ENCODE measurements around the gene DLG5. TPM values are rescaled to one million over a fixed set of nuclear protein-coding genes. Genes with fewer than 3 reads are reported as not detected.

DLG5 gene
- total and polyA plus RNA-seq, 9 of the 15 experiments (the other 6 are each of a cell fraction or from before 2014, with no cell fraction given), result 1.4 to 26.8 (median 11.2) TPM

DNA sequence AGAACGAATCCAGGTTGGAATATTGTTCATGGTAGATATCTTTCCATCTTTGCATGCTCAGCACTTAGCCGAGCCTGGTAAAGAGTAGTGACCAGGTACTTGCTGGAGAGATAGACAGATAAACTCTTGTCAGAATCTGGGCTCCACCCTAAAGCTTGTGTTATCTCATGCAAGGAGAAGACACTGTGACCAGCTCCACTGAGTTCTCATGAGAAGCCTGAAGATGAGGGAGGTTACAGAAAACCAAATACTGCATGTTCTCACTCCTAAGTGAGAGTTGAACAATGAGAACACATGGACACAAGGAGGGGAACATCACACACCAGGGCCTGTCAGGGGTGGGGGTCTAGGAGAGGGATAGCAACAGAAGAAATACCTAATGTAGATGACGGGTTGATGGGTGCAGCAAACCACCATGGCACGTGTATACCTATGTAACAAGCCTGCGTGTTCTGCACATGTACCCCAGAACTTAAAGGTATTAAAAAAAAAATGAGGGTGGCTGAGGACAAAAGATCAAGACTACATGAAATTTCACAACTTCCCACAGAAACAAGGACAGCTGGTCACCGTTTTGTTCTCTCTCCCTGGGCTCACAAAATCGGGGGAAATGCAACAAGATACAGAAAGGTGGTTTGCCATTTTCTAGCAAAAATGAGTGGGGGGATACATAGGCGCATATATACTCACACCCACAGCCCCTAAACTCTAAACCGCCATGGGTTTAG is 17.4 kb downstream of the DLG5 start (continued):
- TF ChIP-seq HDAC3 (IDR thresholded peaks at IDR 0.05; ENCODE audit: borderline replicate concordance, partially characterized antibody), result no peak
- no peak for TF ChIP-seq ZNF324 (CRISPR knock-in tag; IDR thresholded peaks at IDR 0.05)
- peak; percentile 81 for TF ChIP-seq MAFK (IDR thresholded peaks at IDR 0.05; ENCODE audit: low read length)
- TF ChIP-seq ARID2 (IDR thresholded peaks at IDR 0.05), result no peak
- no peak for TF ChIP-seq STAT5A (IDR thresholded peaks at IDR 0.05; ENCODE audit: borderline replicate concordance, low read length)
- no peak for TF ChIP-seq TAF7 (tag; IDR thresholded peaks at IDR 0.05)
- no peak; the same call in 1 of the 2 replicates for TF ChIP-seq FOXK1 (CRISPR knock-in tag; IDR thresholded peaks at IDR 0.05; ENCODE audit: borderline replicate concordance)
- TF ChIP-seq U2AF1 (optimal IDR thresholded peaks at IDR 0.05; ENCODE audit: low read depth, low read length), result no peak
- no peak for TF ChIP-seq RUNX1 (IDR thresholded peaks at IDR 0.05; ENCODE audit: low read depth)
- no peak for TF ChIP-seq FUS (optimal IDR thresholded peaks at IDR 0.05; ENCODE audit: low read depth, low read length)
- TF ChIP-seq ILK (tag; IDR thresholded peaks at IDR 0.05; ENCODE audit: borderline replicate concordance, low read depth), result no peak
- no peak for TF ChIP-seq LEF1 (IDR thresholded peaks at IDR 0.05)
- TF ChIP-seq SOX6 (IDR thresholded peaks at IDR 0.05), result peak; percentile 58; the same call in 1 of the 2 replicates
- no peak for TF ChIP-seq GTF2E2 (tag; IDR thresholded peaks at IDR 0.05)
- no peak for TF ChIP-seq ZNF431 (CRISPR knock-in tag; IDR thresholded peaks at IDR 0.05)
- no peak for TF ChIP-seq ZNF778 (CRISPR knock-in tag; IDR thresholded peaks at IDR 0.05)
- TF ChIP-seq ZNF57 (CRISPR knock-in tag; IDR thresholded peaks at IDR 0.05), result no peak
- TF ChIP-seq HSF4 (CRISPR knock-in tag; IDR thresholded peaks at IDR 0.05; ENCODE audit: borderline replicate concordance), result no peak
- no peak for TF ChIP-seq ZNF23 (CRISPR knock-in tag; IDR thresholded peaks at IDR 0.05)
- TF ChIP-seq JUND (IDR thresholded peaks at IDR 0.05; ENCODE audit: borderline replicate concordance, low read depth, low read length), result 0 out of 2 replicates have a peak, but pooled peaks have one; percentile 49
- TF ChIP-seq JUND (tag; IDR thresholded peaks at IDR 0.05; ENCODE audit: borderline replicate concordance, low read depth, low read length), result no peak; the same call in 2 of the 3 replicates
- no peak for TF ChIP-seq ELF4 (CRISPR knock-in tag; IDR thresholded peaks at IDR 0.05)
